ENCODE data around the gene LCOR. TPM values are rescaled to one million over a fixed set of nuclear protein-coding genes. Genes with fewer than 3 reads are reported as not detected.
"Not testable (repeated sequence)": the region's sequence is repeated elsewhere in the genome, so short reads cannot be mapped to it uniquely, and the experiment has no call there.

LCOR gene
- total and polyA plus RNA-seq, 2 experiments from 2014 or later: 9.1 to 14.8 TPM

GRCh38 chr10:97029271-97029670 is 197.2 kb downstream of the LCOR start:
- no peak for TF ChIP-seq EZH2phosphoT487 (IDR thresholded peaks at IDR 0.05; ENCODE audit: insufficient read depth, low read depth)
- TF ChIP-seq EZH2 (IDR thresholded peaks at IDR 0.05; ENCODE audit: insufficient read depth, poor library complexity, severe bottlenecking): no peak
- DNase-seq: no peak
- no peak overlapping the region for H3K9ac ChIP-seq
- in situ Hi-C loops (cut with MboI): loop anchor here (25.0 kb wide), 1 partner anchor 642 kb away; no protein-coding TSS in a partner anchor
- H4K20me1 ChIP-seq (ENCODE audit: insufficient read depth): no peaks in the 10 kb centered on the region
- peaks cover 4% of the 10 kb centered on the region; the same call in 1 of the 2 replicates for H3F3A ChIP-seq (ENCODE audit: insufficient read depth)
- H3K9me3 ChIP-seq (ENCODE audit: low read depth): no peaks in the 10 kb centered on the region
- H3K4me1 ChIP-seq (ENCODE audit: insufficient read depth): peaks cover 4% of the 10 kb centered on the region
- H3K36me3 ChIP-seq (ENCODE audit: low read depth): no peaks in the 10 kb centered on the region
- no peaks in the 10 kb centered on the region for H3K79me2 ChIP-seq (ENCODE audit: insufficient read depth)
- H3K27me3 ChIP-seq (replicated peaks; ENCODE audit: insufficient read depth): peaks cover 19% of the 10 kb centered on the region
- H2AFZ ChIP-seq: no peak overlapping the region
- no peak overlapping the region for H3K4me2 ChIP-seq (ENCODE audit: unreplicated experiment)
- no peak overlapping the region for H3K4me3 ChIP-seq
- no peaks in the 10 kb centered on the region for H3K9me2 ChIP-seq (ENCODE audit: insufficient read depth)
- no peak overlapping the region for H3K27ac ChIP-seq
- 62% methylated on average over 3 of the region's 3 CpGs for WGBS, 2 experiments (ENCODE audit: low coverage in 1 of 2, low lambda C conversion rate in 2 of 2, missing lambda C conversion rate in 2 of 2)

GRCh38 chr10:97030894-97031293 is 198.8 kb downstream of the LCOR start:
- in situ Hi-C loops (cut with MboI): loop anchor here (25.0 kb wide), 1 partner anchor 644 kb away; no protein-coding TSS in a partner anchor
- no peak overlapping the region for H3K27ac ChIP-seq
- TF ChIP-seq EZH2 (IDR thresholded peaks at IDR 0.05; ENCODE audit: insufficient read depth, poor library complexity, severe bottlenecking) (no peak), EZH2phosphoT487 (IDR thresholded peaks at IDR 0.05; ENCODE audit: insufficient read depth, low read depth) (no peak)

GRCh38 chr10:97031459-97031858 is 199.4 kb downstream of the LCOR start:
- in situ Hi-C loops (cut with MboI): loop anchor here (25.0 kb wide), 1 partner anchor 644 kb away; no protein-coding TSS in a partner anchor

More at GRCh38 chr10:97030894-97031293, 198.8 kb downstream of the LCOR start:
- no peak overlapping the region for H3K4me3 ChIP-seq
- 65 to 74% methylated on average over 6 of the region's 6 CpGs for WGBS, 2 experiments (ENCODE audit: low coverage in 1 of 2, low lambda C conversion rate in 2 of 2, missing lambda C conversion rate in 2 of 2)
- no peak overlapping the region for H3K9ac ChIP-seq
- no peak overlapping the region for H3K4me2 ChIP-seq (ENCODE audit: unreplicated experiment)
- no peaks in the 10 kb centered on the region for H3K79me2 ChIP-seq (ENCODE audit: insufficient read depth)
- H4K20me1 ChIP-seq (ENCODE audit: insufficient read depth): no peaks in the 10 kb centered on the region
- H2AFZ ChIP-seq: no peak overlapping the region
- no peaks in the 10 kb centered on the region for H3K4me1 ChIP-seq (ENCODE audit: insufficient read depth)
- no peaks in the 10 kb centered on the region for H3K9me3 ChIP-seq (ENCODE audit: low read depth)
- H3F3A ChIP-seq (ENCODE audit: insufficient read depth): no peaks in the 10 kb centered on the region
- no peak for DNase-seq
- peaks cover 19% of the 10 kb centered on the region for H3K27me3 ChIP-seq (replicated peaks; ENCODE audit: insufficient read depth)
- no peaks in the 10 kb centered on the region for H3K36me3 ChIP-seq (ENCODE audit: low read depth)
- H3K9me2 ChIP-seq (ENCODE audit: insufficient read depth): no peaks in the 10 kb centered on the region

GRCh38 chr10:97032624-97033023 is 200.5 kb downstream of the LCOR start:
- Histone ChIP-seq H3K4me2 (ENCODE audit: unreplicated experiment) (no peak overlapping the region), H3K4me3 (no peak overlapping the region), H2AFZ (no peak overlapping the region), H3F3A (ENCODE audit: insufficient read depth) (no peaks in the 10 kb centered on the region), H3K79me2 (ENCODE audit: insufficient read depth) (no peaks in the 10 kb centered on the region), H4K20me1 (ENCODE audit: insufficient read depth) (no peaks in the 10 kb centered on the region), H3K9me2 (ENCODE audit: insufficient read depth) (no peaks in the 10 kb centered on the region), H3K27me3 (replicated peaks; ENCODE audit: insufficient read depth) (peaks cover 26% of the 10 kb centered on the region), H3K9ac (no peak overlapping the region), H3K36me3 (ENCODE audit: low read depth) (no peaks in the 10 kb centered on the region), H3K4me1 (ENCODE audit: insufficient read depth) (no peaks in the 10 kb centered on the region), H3K27ac (no peak overlapping the region), H3K9me3 (ENCODE audit: low read depth) (no peaks in the 10 kb centered on the region)
- DNase-seq: peak; percentile 11
- 34 to 44% methylated on average over 7 of the region's 7 CpGs for WGBS, 2 experiments (ENCODE audit: low coverage in 1 of 2, low lambda C conversion rate in 2 of 2, missing lambda C conversion rate in 2 of 2)
- in situ Hi-C loops (cut with MboI): loop anchor here (25.0 kb wide), 1 partner anchor 645 kb away; no protein-coding TSS in a partner anchor
- TF ChIP-seq EZH2phosphoT487 (IDR thresholded peaks at IDR 0.05; ENCODE audit: insufficient read depth, low read depth): no peak
- no peak for TF ChIP-seq EZH2 (IDR thresholded peaks at IDR 0.05; ENCODE audit: insufficient read depth, poor library complexity, severe bottlenecking)

More at GRCh38 chr10:97031459-97031858, 199.4 kb downstream of the LCOR start:
- Histone ChIP-seq H3K27me3 (replicated peaks; ENCODE audit: insufficient read depth) (peaks cover 23% of the 10 kb centered on the region), H3K79me2 (ENCODE audit: insufficient read depth) (no peaks in the 10 kb centered on the region), H3K4me2 (ENCODE audit: unreplicated experiment) (no peak overlapping the region), H3K27ac (no peak overlapping the region), H4K20me1 (ENCODE audit: insufficient read depth) (no peaks in the 10 kb centered on the region), H3K9ac (no peak overlapping the region), H3K4me1 (ENCODE audit: insufficient read depth) (no peaks in the 10 kb centered on the region), H3K9me2 (ENCODE audit: insufficient read depth) (no peaks in the 10 kb centered on the region), H2AFZ (no peak overlapping the region), H3F3A (ENCODE audit: insufficient read depth) (no peaks in the 10 kb centered on the region), H3K36me3 (ENCODE audit: low read depth) (no peaks in the 10 kb centered on the region), H3K4me3 (no peak overlapping the region), H3K9me3 (ENCODE audit: low read depth) (no peaks in the 10 kb centered on the region)
- TF ChIP-seq EZH2phosphoT487 (IDR thresholded peaks at IDR 0.05; ENCODE audit: insufficient read depth, low read depth): no peak
- TF ChIP-seq EZH2 (IDR thresholded peaks at IDR 0.05; ENCODE audit: insufficient read depth, poor library complexity, severe bottlenecking): no peak
- WGBS, 2 experiments (ENCODE audit: low coverage in 1 of 2, low lambda C conversion rate in 2 of 2, missing lambda C conversion rate in 2 of 2): 73 to 76% methylated on average over 11 of the region's 11 CpGs
- no peak for DNase-seq

- WGBS, 2 experiments (ENCODE audit: low coverage in 1 of 2, low lambda C conversion rate in 2 of 2, missing lambda C conversion rate in 2 of 2): 89 to 90% methylated on average over 9 of the region's 9 CpGs
- in situ Hi-C loops (cut with MboI): loop anchor here (25.0 kb wide), 1 partner anchor 647 kb away; no protein-coding TSS in a partner anchor
- DNase-seq; H3K4me2 ChIP-seq (ENCODE audit: unreplicated experiment); H3K79me2 ChIP-seq (ENCODE audit: insufficient read depth); H3K4me1 ChIP-seq (ENCODE audit: insufficient read depth); H3K9ac ChIP-seq; H3K9me2 ChIP-seq (ENCODE audit: insufficient read depth); H3K27ac ChIP-seq; H3K36me3 ChIP-seq (ENCODE audit: low read depth); H3K4me3 ChIP-seq; H3K9me3 ChIP-seq (ENCODE audit: low read depth); H2AFZ ChIP-seq; H3F3A ChIP-seq (ENCODE audit: insufficient read depth); H4K20me1 ChIP-seq (ENCODE audit: insufficient read depth): not testable (repeated sequence)
- peaks cover 26% of the 10 kb centered on the region for H3K27me3 ChIP-seq (replicated peaks; ENCODE audit: insufficient read depth)
Observed at GRCh38 chr10:97033841-97034240, 201.7 kb downstream of the LCOR start.

Measured in GM23248 (cell line).